ENCODE data around the gene ZNF157. TPM values are rescaled to one million over a fixed set of nuclear protein-coding genes. Genes with fewer than 3 reads are reported as not detected.

ZNF157 gene
- total RNA-seq, 1 experiment from 2014 or later, result 0.81 TPM

GRCh38 chrX:47446971-47447370 lies 76.6 kb downstream of the ZNF157 start:
- no peak overlapping the region for H3K9ac ChIP-seq (ENCODE audit: extremely low read depth, insufficient read length, low read length)
- no peak overlapping the region for H2BK12ac ChIP-seq (ENCODE audit: insufficient read length, low read depth, low read length)
- TF ChIP-seq CTCF (conservative IDR thresholded peaks at IDR 0.05), result no peak
- no peaks in the 10 kb centered on the region for H3K79me2 ChIP-seq (ENCODE audit: insufficient read depth, low read length)
- no peak overlapping the region for H2AFZ ChIP-seq (ENCODE audit: low read length)
- no peak overlapping the region for H3K4ac ChIP-seq (ENCODE audit: low read depth, low read length)
- no peak overlapping the region for H3K18ac ChIP-seq (ENCODE audit: insufficient read length, low read depth, low read length)
- no peaks in the 10 kb centered on the region for H3K23me2 ChIP-seq (ENCODE audit: insufficient read length, low read depth, low read length, poor library complexity, severe bottlenecking)
- no peaks in the 10 kb centered on the region for H3K4me1 Mint-ChIP-seq
- WGBS (ENCODE audit: extremely low coverage, insufficient read length, low lambda C conversion rate), result no CpG with 5 or more reads among the region's 2 CpGs
- no peak overlapping the region for H4K91ac ChIP-seq (ENCODE audit: insufficient read length, low read depth, low read length)
- no peak overlapping the region for H3K4me3 Mint-ChIP-seq
- H3T11ph ChIP-seq (ENCODE audit: low read length), result no peak overlapping the region
- H3K27ac ChIP-seq (ENCODE audit: insufficient read length, low read depth, low read length), result no peak overlapping the region
- H3K4me2 ChIP-seq (ENCODE audit: insufficient read depth, insufficient read length, low read length), result no peak overlapping the region
- no peak overlapping the region for H4K5ac ChIP-seq (ENCODE audit: insufficient read length, low read depth, low read length)
- H4K8ac ChIP-seq (replicated peaks; ENCODE audit: insufficient read length, low read depth, low read length), result no peak overlapping the region
- H2BK5ac ChIP-seq (ENCODE audit: insufficient read length, low read length), result no peak overlapping the region
- H3K79me1 ChIP-seq (ENCODE audit: insufficient read depth, low read depth, low read length, poor library complexity, severe bottlenecking), result no peaks in the 10 kb centered on the region
- H3K27me3 Mint-ChIP-seq (ENCODE audit: low read depth), result no peaks in the 10 kb centered on the region
- H3K23ac ChIP-seq (ENCODE audit: insufficient read length, low read depth, low read length), result no peak overlapping the region
- no peak overlapping the region for H2BK120ac ChIP-seq (ENCODE audit: low read depth, low read length, poor library complexity, severe bottlenecking)
- no peak overlapping the region for H3K27ac Mint-ChIP-seq
- H2BK20ac ChIP-seq (ENCODE audit: low read depth, low read length, poor library complexity, severe bottlenecking), result no peak overlapping the region
- no peak for DNase-seq
- H3K4me1 ChIP-seq (ENCODE audit: insufficient read depth, low read length), result no peaks in the 10 kb centered on the region
- no peak overlapping the region for H3K56ac ChIP-seq (ENCODE audit: insufficient read length, low read depth, low read length)
- no peak overlapping the region for H3K14ac ChIP-seq (ENCODE audit: insufficient read depth, low read length)
- H2BK15ac ChIP-seq (ENCODE audit: low read depth, low read length), result no peak overlapping the region
- H3K36me3 Mint-ChIP-seq (ENCODE audit: insufficient read depth in 1 of 3, low read depth in 3 of 3), result peaks cover 46 to 51% (median 48%) of the 10 kb centered on the region in 3 experiments
- no peak overlapping the region for H2AK5ac ChIP-seq (ENCODE audit: insufficient read length, low read length)
- H3K9me3 ChIP-seq (ENCODE audit: control insufficient read depth, low read depth, low read length), result peaks cover 60% of the 10 kb centered on the region
- no peaks in the 10 kb centered on the region for H3K27me3 ChIP-seq (ENCODE audit: insufficient read depth, low read length)
- H3K9me3 Mint-ChIP-seq, result peaks cover 80 to 89% of the 10 kb centered on the region in 2 experiments
- no peaks in the 10 kb centered on the region for H4K20me1 ChIP-seq (ENCODE audit: control insufficient read depth, insufficient read depth, insufficient read length)
